Right lobe of liver (tissue), 4 donors: Measurements from ENCODE around the gene ACP7.
"Not testable (repeated sequence)": the region's sequence is repeated elsewhere in the genome, so short reads cannot be mapped to it uniquely, and the experiment has no call there.

Experiments
- POLR2A ChIP-seq: fragments of 450-650 bp; IDR thresholded peaks from one replicate; pipeline ENCODE4 v1.6.1; 2017; ENCODE audit warnings: antibody characterized with exemption, mild to moderate bottlenecking
- TF ChIP-seq, protein P1 (sequence below), 4 donors: fragments of 200-600 bp in 3 of 4; fragments of 450-650 bp in 1 of 4; IDR thresholded peaks; one replicate each; pipeline versions ENCODE4 v1.5.1 to v1.8.0; 2016 to 2022; ENCODE audit warnings: antibody characterized with exemption in 4 of 4, mild to moderate bottlenecking in 2 of 4
- donor health status: DM: no; HTN: no; CAD: no.
- donor health status: DM: no; HTN: no; CAD: no.
- donor health status: DM: no; HTN: yes; CAD: no.

GRCh38 chr19:39068259-39068658 is 15.9 kb upstream of the ACP7 start:
- TF ChIP-seq, protein P1, sequence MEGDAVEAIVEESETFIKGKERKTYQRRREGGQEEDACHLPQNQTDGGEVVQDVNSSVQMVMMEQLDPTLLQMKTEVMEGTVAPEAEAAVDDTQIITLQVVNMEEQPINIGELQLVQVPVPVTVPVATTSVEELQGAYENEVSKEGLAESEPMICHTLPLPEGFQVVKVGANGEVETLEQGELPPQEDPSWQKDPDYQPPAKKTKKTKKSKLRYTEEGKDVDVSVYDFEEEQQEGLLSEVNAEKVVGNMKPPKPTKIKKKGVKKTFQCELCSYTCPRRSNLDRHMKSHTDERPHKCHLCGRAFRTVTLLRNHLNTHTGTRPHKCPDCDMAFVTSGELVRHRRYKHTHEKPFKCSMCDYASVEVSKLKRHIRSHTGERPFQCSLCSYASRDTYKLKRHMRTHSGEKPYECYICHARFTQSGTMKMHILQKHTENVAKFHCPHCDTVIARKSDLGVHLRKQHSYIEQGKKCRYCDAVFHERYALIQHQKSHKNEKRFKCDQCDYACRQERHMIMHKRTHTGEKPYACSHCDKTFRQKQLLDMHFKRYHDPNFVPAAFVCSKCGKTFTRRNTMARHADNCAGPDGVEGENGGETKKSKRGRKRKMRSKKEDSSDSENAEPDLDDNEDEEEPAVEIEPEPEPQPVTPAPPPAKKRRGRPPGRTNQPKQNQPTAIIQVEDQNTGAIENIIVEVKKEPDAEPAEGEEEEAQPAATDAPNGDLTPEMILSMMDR (IDR thresholded peaks at IDR 0.05): not testable (repeated sequence)
- not testable (repeated sequence) for TF ChIP-seq POLR2A
